Panc1 (cell line): ENCODE results near the gene NR3C1. TPM values are rescaled to one million over a fixed set of nuclear protein-coding genes. Genes with fewer than 3 reads are reported as not detected.
A peak's percentile ranks its signal among the peaks of the same experiment; 100 is the strongest.

Experiments used
- ATAC-seq: fragments of 200-7000 bp; cut with Tn5 transposase; 2 replicates; pipeline ENCODE4 v1.9.1; 2020; ENCODE audit warnings: mild to moderate bottlenecking, moderate library complexity
- BruUV-seq: library from RNA; stranded (reverse); fragments of 400-500 nt; replicated peaks from 2 replicates; lab custom pipeline; 2021; lab: Mats Ljungman, UMichigan
- CTCF ChIA-PET: fragments of 300-600 bp; sonication (Branson Sonifier 250); formaldehyde crosslinking; loops from one replicate; lab custom pipeline; 2022; ENCODE audit warnings: antibody characterized with exemption; lab: Charles Lee
- POLR2A ChIA-PET: fragments of 300-600 bp; sonication (Branson Sonifier 250); formaldehyde crosslinking; loops from one replicate; lab custom pipeline; 2022; ENCODE audit warnings: antibody characterized with exemption; lab: Charles Lee
- DNase-seq: peaks from one replicate; pipeline ENCODE4 v3.0.0-alpha.2; 2010; ENCODE audit warnings: low read depth, low spot score
- H3K27ac ChIP-seq: 2 replicates; pipeline ENCODE4 v1.5.1; 2011; ENCODE audit warnings: mild to moderate bottlenecking, low read length, inconsistent platforms
- H3K27me3 ChIP-seq: fragments of 200-500 bp; sonication (Bioruptor generic); 2 replicates; pipeline ENCODE4 v1.6.0; 2014; ENCODE audit warnings: low read length, inconsistent platforms; ENCODE audit not compliant: control insufficient read depth, insufficient read depth
- H3K36me3 ChIP-seq: fragments of 200-500 bp; sonication (Bioruptor generic); 2 replicates; pipeline ENCODE4 v1.5.1; 2014; ENCODE audit warnings: inconsistent platforms, mild to moderate bottlenecking, low read length, moderate library complexity; ENCODE audit not compliant: control insufficient read depth, insufficient read depth
- H3K4me1 ChIP-seq: 2 replicates; pipeline ENCODE4 v1.5.1; 2011; ENCODE audit warnings: inconsistent platforms, mild to moderate bottlenecking, low read length, moderate library complexity; ENCODE audit not compliant: control insufficient read depth, insufficient read depth
- H3K4me3 ChIP-seq, 2 experiments: 2 replicates each; pipeline ENCODE4 v1.5.1; 2011 to 2012; ENCODE audit warnings: low read depth in 2 of 2, low read length in 2 of 2, mild to moderate bottlenecking in 2 of 2, inconsistent platforms in 1 of 2, moderate library complexity in 1 of 2
- H3K9me3 ChIP-seq: fragments of 200-500 bp; sonication (Bioruptor generic); 2 replicates; pipeline ENCODE4 v1.5.1; 2014; ENCODE audit warnings: low read depth, mild to moderate bottlenecking, inconsistent platforms, low read length, moderate library complexity; ENCODE audit not compliant: control insufficient read depth, insufficient read depth
- CTCF ChIP-seq: fragments of 450-650 bp; IDR thresholded peaks from 2 replicates; pipeline ENCODE4 v1.5.1; 2017; ENCODE audit warnings: mild to moderate bottlenecking
- POLR2AphosphoS5 ChIP-seq: IDR thresholded peaks from 2 replicates; pipeline ENCODE4 v1.6.1; 2012; ENCODE audit warnings: mild to moderate bottlenecking, low read depth, low read length, moderate library complexity
- REST ChIP-seq, 2 experiments: IDR thresholded peaks; 2 replicates each; pipeline ENCODE4 v1.6.1; 2011 to 2012; ENCODE audit warnings: low read depth in 2 of 2, control low read depth in 1 of 2, low read length in 1 of 2, mild to moderate bottlenecking in 1 of 2, moderate library complexity in 1 of 2; ENCODE audit not compliant: insufficient read depth in 1 of 2
- SIN3A ChIP-seq: IDR thresholded peaks from 2 replicates; pipeline ENCODE4 v1.6.1; 2012; ENCODE audit warnings: low read depth, mild to moderate bottlenecking, low read length, moderate library complexity, borderline replicate concordance; ENCODE audit not compliant: insufficient read depth
- TCF7L2 ChIP-seq: IDR thresholded peaks from 2 replicates; pipeline ENCODE4 v1.6.1; 2011; ENCODE audit warnings: mild to moderate bottlenecking, low read depth, low read length, inconsistent platforms
- in situ Hi-C: cut with HindIII; loops from 2 replicates; pipeline ENCODE4 v1.10.0; 2016; ENCODE audit warnings: low sequenced_read_pairs, low pct_unique_long_range_greater_than_20kb
- intact Hi-C: fragments of 100-400 bp; cut with micrococcal nuclease; formaldehyde crosslinking; loops from one replicate; pipeline ENCODE4 v1.10.0; 2022; ENCODE audit not compliant: unreplicated experiment
- total RNA-seq: library from RNA; stranded (reverse); gene quantifications from one replicate; pipeline ENCODE4 v1.2.1, GENCODE V29; 2021; ENCODE audit not compliant: unreplicated experiment

Gene NR3C1
- total RNA-seq, 1 experiment from 2014 or later = 52.6 TPM

GRCh38 chr5:143239882-143240518, 163.5 kb downstream of the NR3C1 start:
- in situ Hi-C loops = no loop called here
- ATAC-seq = no peak

GRCh38 chr5:143238620-143239019, 164.9 kb downstream of the NR3C1 start:
- Histone ChIP-seq H3K27me3 (no peaks in the 10 kb centered on the region), H3K4me3 (no peak overlapping the region), H3K4me1 (peaks cover 27% of the 10 kb centered on the region), H3K27ac (peak overlapping the region; percentile 63), H3K9me3 (no peaks in the 10 kb centered on the region), H3K36me3 (no peaks in the 10 kb centered on the region)
- ATAC-seq = no peak
- intact Hi-C loops (no loop called here), in situ Hi-C loops (no loop called here)
- ChIA-PET CTCF (no interaction called here), POLR2A (no interaction called here)
- no peak for DNase-seq
- BruUV-seq = no TSS peak
- TF ChIP-seq POLR2AphosphoS5 = no peak
- no peak for TF ChIP-seq REST (IDR thresholded peaks at IDR 0.05; ENCODE audit: insufficient read depth in 1 of 2, low read depth in 2 of 2, low read length in 1 of 2)
- TF ChIP-seq SIN3A = no peak
- TF ChIP-seq CTCF = no peak
- TF ChIP-seq TCF7L2 = no peak

More at GRCh38 chr5:143239882-143240518, 163.5 kb downstream of the NR3C1 start:
- intact Hi-C loops = no loop called here
- Histone ChIP-seq H3K36me3 (no peaks in the 10 kb centered on the region), H3K9me3 (no peaks in the 10 kb centered on the region), H3K27ac (peak overlapping the region; percentile 99), H3K4me1 (peaks cover 40% of the 10 kb centered on the region), H3K4me3 (no peak overlapping the region), H3K27me3 (no peaks in the 10 kb centered on the region)
- POLR2A ChIA-PET = interaction anchor here (0.7 kb wide), 1 partner anchor 818 kb away, joined by 6 read pairs; no protein-coding TSS in a partner anchor
- no TSS peak for BruUV-seq
- DNase-seq = no peak
- TF ChIP-seq REST (IDR thresholded peaks at IDR 0.05; ENCODE audit: insufficient read depth in 1 of 2, low read depth in 2 of 2, low read length in 1 of 2) (no peak), SIN3A (no peak), TCF7L2 (no peak), POLR2AphosphoS5 (no peak), CTCF (no peak)
- CTCF ChIA-PET = no interaction called here
